Karpas-422 (cell line): ENCODE data around the gene ARFGAP3. TPM values are rescaled to one million over a fixed set of nuclear protein-coding genes. Genes with fewer than 3 reads are reported as not detected.

Source experiments
- DNase-seq: peaks from one replicate; pipeline ENCODE4 v3.0.0-alpha.2; 2015
- H2AFZ ChIP-seq: fragments of 200-600 bp; sonication (generic); 2 replicates; pipeline ENCODE4 v1.6.1; 2014; ENCODE audit warnings: antibody characterized with exemption, low read length, mixed read lengths
- H3K27ac ChIP-seq: fragments of 200-600 bp; sonication (generic); 2 replicates; pipeline ENCODE4 v1.5.1; 2014; ENCODE audit warnings: mild to moderate bottlenecking, low read length, moderate library complexity
- H3K27me3 ChIP-seq: fragments of 200-600 bp; sonication (generic); 2 replicates; pipeline ENCODE4 v1.6.1; 2014; ENCODE audit warnings: low read length, mixed read lengths
- H3K36me3 ChIP-seq: fragments of 200-600 bp; sonication (generic); 2 replicates; pipeline ENCODE4 v1.6.1; 2014; ENCODE audit warnings: low read length, mixed read lengths; ENCODE audit not compliant: insufficient read depth
- H3K4me1 ChIP-seq: fragments of 200-600 bp; sonication (generic); 2 replicates; pipeline ENCODE4 v1.6.1; 2014; ENCODE audit warnings: mild to moderate bottlenecking, low read length, mixed read lengths
- H3K4me2 ChIP-seq: fragments of 200-600 bp; sonication (generic); 2 replicates; pipeline ENCODE4 v1.6.1; 2014; ENCODE audit warnings: low read length, low read depth, mild to moderate bottlenecking; ENCODE audit not compliant: poor library complexity, severe bottlenecking
- H3K4me3 ChIP-seq: fragments of 200-600 bp; sonication (generic); 2 replicates; pipeline ENCODE4 v1.5.1; 2014; ENCODE audit warnings: mild to moderate bottlenecking, antibody characterized with exemption, low read length, mixed read lengths
- H3K79me2 ChIP-seq: fragments of 200-600 bp; sonication (generic); 2 replicates; pipeline ENCODE4 v1.6.1; 2014; ENCODE audit warnings: mild to moderate bottlenecking, low read length, mixed read lengths
- H3K9ac ChIP-seq: fragments of 200-600 bp; sonication (generic); 2 replicates; pipeline ENCODE4 v1.6.0; 2014; ENCODE audit warnings: low read length
- H3K9me2 ChIP-seq: fragments of 200-600 bp; sonication (generic), shearing (Covaris generic); replicated peaks from 2 replicates; pipeline ENCODE4 v1.6.0; 2014; ENCODE audit warnings: mild to moderate bottlenecking, low read length, moderate library complexity; ENCODE audit not compliant: insufficient read depth
- H3K9me3 ChIP-seq: fragments of 300-700, 200-600 bp; sonication (generic); 2 replicates; pipeline ENCODE4 v1.6.1; 2014; ENCODE audit warnings: low read length, mixed read lengths
- H4K20me1 ChIP-seq: fragments of 200-600 bp; sonication (generic); 2 replicates; pipeline ENCODE4 v1.6.1; 2014; ENCODE audit warnings: mild to moderate bottlenecking, antibody characterized with exemption, low read length, low read depth; ENCODE audit not compliant: insufficient read depth
- total RNA-seq: library from RNA; depleted of rRNA; stranded (reverse); fragments of >200 nt; shearing (Covaris generic); gene quantifications from 2 replicates; pipeline ENCODE4 v1.2.3, GENCODE V29; 2014; ENCODE audit warnings: low replicate concordance

The ARFGAP3 gene
- total RNA-seq, 1 experiment from 2014 or later, result 26.1 TPM

DNA sequence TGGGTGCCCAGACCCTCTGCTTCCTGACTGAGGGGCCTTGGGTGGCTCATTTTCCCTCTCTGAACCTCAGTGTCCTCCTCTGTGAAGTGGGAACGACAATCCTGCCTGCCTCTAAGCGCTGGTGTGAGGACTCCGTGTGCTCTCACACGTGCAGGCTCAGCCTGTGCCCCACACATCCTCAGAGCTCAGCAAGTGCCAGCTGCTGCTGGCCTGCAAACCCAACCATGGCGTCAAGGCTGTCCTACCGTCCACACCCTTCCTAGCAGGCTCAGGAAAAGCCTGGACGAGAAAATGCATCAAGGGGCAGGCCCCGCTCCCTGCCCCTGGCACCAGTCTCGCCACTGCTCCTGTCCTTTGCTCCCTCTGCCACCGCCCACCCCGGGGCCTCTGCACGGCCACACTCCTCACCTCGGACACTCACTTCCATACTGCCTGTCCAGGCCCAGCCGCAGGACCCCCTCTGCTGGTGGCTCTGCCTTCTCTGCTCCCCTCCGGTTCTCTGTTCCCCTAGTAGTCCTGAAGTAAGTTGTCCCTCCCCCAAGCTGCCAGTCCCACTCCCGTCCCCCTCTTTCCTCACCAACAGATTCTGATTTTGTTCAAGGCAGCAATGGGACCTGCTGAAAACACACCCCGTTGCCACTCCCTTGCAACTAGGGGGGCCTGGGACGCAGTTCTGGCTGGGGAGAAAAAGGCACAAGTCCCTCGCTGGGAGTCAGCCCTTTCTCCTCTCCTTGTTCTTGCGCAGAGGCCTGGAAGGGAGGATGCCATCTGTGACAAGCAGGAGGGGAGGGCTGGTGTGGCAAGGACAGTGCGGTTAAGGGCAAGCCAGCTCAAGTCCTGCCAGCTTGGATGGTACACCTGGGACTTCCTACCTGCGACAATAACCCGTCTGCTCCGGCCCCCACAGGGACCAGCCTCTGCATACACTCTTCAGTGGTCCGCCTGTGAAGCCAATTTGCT, 62.2 kb downstream of the ARFGAP3 start:
- H3K79me2 ChIP-seq, result no peaks in the 10 kb centered on the region
- H3K36me3 ChIP-seq, result no peaks in the 10 kb centered on the region
- H3K9me3 ChIP-seq, result no peaks in the 10 kb centered on the region
- H2AFZ ChIP-seq, result no peak overlapping the region
- H3K9ac ChIP-seq, result no peak overlapping the region
- no peak for DNase-seq
- no peaks in the 10 kb centered on the region for H3K27me3 ChIP-seq
- H3K4me1 ChIP-seq, result no peaks in the 10 kb centered on the region
- H3K4me3 ChIP-seq, result no peak overlapping the region
- no peaks in the 10 kb centered on the region for H4K20me1 ChIP-seq
- no peak overlapping the region for H3K27ac ChIP-seq
- H3K4me2 ChIP-seq, result no peak overlapping the region
- no peaks in the 10 kb centered on the region for H3K9me2 ChIP-seq

DNA sequence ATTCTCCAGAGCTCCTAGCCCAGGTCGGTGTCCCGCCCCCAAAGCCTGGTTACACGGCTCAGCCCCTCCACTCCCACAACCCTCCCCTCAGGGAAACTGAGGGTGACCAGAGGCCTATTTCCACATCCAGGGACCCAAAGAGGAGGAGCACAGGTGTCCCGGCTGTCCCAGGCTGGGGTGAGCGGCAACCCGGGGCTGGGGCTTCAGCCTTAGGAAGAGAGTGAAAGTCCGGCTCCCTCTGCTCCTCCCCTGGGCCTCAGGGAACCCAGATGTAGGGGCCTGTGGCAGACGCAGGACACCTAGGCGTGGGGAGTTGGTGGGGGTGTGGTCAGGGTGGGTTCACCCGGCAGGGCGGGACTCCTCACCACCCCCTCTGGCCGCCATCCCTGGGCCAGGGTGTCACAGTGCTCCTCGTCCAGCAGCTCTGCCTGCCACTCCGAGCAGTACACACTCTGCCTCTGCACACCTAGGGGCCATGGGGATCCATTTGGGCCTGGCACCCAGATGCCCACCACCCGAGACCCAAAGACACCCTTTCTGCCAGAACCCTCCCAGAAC, 63.1 kb downstream of the ARFGAP3 start:
- no peaks in the 10 kb centered on the region for H4K20me1 ChIP-seq
- no peak overlapping the region for H3K4me2 ChIP-seq
- H3K27me3 ChIP-seq, result no peaks in the 10 kb centered on the region
- no peak overlapping the region for H2AFZ ChIP-seq
- no peaks in the 10 kb centered on the region for H3K36me3 ChIP-seq
- no peak overlapping the region for H3K4me3 ChIP-seq
- H3K9ac ChIP-seq, result no peak overlapping the region
- H3K4me1 ChIP-seq, result no peaks in the 10 kb centered on the region
- H3K79me2 ChIP-seq, result no peaks in the 10 kb centered on the region
- no peak overlapping the region for H3K27ac ChIP-seq
- DNase-seq, result no peak
- H3K9me2 ChIP-seq, result no peaks in the 10 kb centered on the region
- H3K9me3 ChIP-seq, result no peaks in the 10 kb centered on the region

DNA sequence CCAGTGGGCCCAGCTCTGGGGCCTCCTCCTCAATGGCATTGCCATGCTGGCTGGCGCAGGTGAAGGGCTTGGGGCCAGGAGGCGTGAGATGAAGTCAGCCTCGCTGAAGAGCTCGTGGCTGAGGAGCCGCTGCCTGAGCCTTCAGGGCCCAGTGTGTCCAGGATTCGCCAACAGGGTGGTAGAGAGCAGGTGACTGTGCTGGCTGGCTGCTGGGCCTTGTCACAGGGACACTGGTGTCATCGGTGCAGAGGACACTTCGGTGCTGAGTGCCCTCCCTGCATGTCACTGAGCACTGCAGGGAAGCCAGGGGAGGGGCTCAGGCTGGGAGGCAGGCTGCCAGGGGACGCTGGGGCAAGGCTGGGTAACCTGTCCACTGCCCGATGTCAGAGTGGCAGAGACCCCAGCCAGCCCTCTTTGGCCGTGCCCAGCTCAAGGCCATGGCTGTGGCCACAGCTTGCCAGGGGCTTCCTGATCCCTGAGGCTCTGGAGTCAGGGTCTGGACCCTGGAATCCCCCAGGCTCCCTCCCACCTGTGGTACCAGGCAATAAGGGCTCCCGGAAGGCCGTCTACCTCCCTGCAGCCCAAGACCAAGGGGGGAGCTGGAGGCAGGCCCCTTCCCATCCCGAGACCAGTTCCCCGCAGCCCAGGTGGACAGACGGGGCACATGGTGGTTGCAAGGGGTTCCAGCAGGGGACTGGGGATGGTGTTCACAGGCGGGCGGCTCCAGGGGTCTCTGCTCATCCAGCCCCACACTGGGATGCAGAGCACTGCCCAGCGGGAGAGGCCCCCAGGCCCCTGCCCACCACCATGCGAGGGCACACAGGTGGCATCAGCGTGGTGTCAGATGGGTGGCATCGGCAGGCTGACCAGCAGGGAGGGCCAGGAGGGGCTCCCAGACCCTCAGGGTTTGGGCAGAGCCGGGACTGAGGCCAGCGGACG, 63.9 kb downstream of the ARFGAP3 start:
- DNase-seq, result no peak
- no peak overlapping the region for H3K4me2 ChIP-seq

DNA sequence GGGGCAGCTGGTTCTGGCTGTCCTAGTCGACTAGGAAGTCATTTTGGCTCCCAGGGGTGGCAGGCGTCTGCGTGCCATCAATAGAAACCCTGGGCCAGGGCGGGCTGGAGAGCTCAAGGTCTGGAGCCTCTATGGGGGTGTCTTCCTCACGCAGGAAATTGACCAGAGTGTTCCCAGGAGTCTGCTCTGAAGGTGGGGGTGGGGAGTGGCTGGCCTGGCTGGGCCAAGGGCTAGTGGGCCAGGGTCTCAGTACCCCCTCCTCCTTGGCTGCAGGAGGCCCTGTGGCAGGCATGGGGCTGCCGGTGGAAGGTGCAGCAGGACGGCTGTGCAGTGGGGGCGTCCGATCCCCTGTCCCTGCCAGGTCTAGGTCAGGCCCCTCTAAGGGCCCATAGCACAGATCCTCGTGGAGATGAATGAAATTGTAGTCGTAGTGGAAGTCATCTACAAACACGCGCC, 64.6 kb downstream of the ARFGAP3 start:
- no peaks in the 10 kb centered on the region for H3K9me2 ChIP-seq
- H4K20me1 ChIP-seq, result no peaks in the 10 kb centered on the region
- no peak overlapping the region for H3K4me2 ChIP-seq
- no peaks in the 10 kb centered on the region for H3K36me3 ChIP-seq
- H3K9ac ChIP-seq, result no peak overlapping the region
- H3K4me1 ChIP-seq, result no peaks in the 10 kb centered on the region
- H3K27ac ChIP-seq, result no peak overlapping the region
- no peak overlapping the region for H3K4me3 ChIP-seq
- H3K9me3 ChIP-seq, result no peaks in the 10 kb centered on the region
- H3K27me3 ChIP-seq, result no peaks in the 10 kb centered on the region
- H3K79me2 ChIP-seq, result no peaks in the 10 kb centered on the region
- no peak overlapping the region for H2AFZ ChIP-seq
- DNase-seq, result no peak

More for the DNA sequence above, 63.9 kb downstream of the ARFGAP3 start:
- H3K4me3 ChIP-seq, result no peak overlapping the region
- H3K36me3 ChIP-seq, result no peaks in the 10 kb centered on the region
- H3K27me3 ChIP-seq, result no peaks in the 10 kb centered on the region
- no peaks in the 10 kb centered on the region for H3K79me2 ChIP-seq
- no peaks in the 10 kb centered on the region for H3K9me3 ChIP-seq
- no peaks in the 10 kb centered on the region for H4K20me1 ChIP-seq
- no peak overlapping the region for H2AFZ ChIP-seq
- H3K4me1 ChIP-seq, result no peaks in the 10 kb centered on the region
- no peak overlapping the region for H3K27ac ChIP-seq
- H3K9ac ChIP-seq, result no peak overlapping the region
- H3K9me2 ChIP-seq, result no peaks in the 10 kb centered on the region

DNA sequence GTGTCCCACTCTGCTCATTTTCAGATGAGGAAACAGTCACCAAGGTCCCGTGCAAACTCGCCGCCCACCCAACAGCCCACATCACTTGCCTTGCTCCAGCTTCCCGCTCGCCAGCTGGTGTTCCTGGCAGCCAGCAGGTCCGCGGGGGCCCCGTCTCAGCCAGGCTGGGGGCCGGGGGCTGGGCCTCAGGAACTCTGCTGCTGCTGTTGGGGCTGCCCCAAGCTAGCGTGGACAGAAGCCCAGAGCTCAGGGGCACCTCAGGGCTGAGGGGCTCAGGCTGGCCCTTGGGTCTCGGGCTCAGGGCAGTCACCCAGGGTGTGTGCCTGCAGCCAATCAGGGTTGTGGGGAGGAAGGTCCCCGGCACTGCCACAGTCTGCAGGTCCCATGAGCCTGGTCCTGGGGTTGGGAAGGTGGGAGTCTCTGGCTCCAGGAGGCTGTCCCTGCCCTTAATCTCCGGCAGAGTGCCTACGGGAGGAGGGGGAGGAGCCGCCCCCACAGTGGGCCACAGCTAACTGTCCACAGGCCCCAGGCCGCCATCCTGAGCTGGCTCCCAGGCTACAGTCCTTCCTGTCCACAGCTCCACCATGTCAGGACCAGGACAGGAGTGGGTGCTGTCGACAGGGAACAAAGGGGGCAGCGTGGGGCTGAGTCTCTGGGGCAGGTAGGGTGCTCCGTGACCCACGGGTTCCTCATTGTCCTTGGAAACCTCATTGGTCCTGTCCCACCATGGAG, 65.2 kb downstream of the ARFGAP3 start:
- no peak for DNase-seq
- Histone ChIP-seq H3K4me2 (no peak overlapping the region), H3K9me3 (no peaks in the 10 kb centered on the region), H2AFZ (no peak overlapping the region), H3K79me2 (no peaks in the 10 kb centered on the region), H3K9ac (no peak overlapping the region), H3K4me1 (no peaks in the 10 kb centered on the region), H3K36me3 (no peaks in the 10 kb centered on the region), H4K20me1 (no peaks in the 10 kb centered on the region), H3K9me2 (no peaks in the 10 kb centered on the region), H3K27ac (no peak overlapping the region), H3K4me3 (no peak overlapping the region), H3K27me3 (no peaks in the 10 kb centered on the region)

DNA sequence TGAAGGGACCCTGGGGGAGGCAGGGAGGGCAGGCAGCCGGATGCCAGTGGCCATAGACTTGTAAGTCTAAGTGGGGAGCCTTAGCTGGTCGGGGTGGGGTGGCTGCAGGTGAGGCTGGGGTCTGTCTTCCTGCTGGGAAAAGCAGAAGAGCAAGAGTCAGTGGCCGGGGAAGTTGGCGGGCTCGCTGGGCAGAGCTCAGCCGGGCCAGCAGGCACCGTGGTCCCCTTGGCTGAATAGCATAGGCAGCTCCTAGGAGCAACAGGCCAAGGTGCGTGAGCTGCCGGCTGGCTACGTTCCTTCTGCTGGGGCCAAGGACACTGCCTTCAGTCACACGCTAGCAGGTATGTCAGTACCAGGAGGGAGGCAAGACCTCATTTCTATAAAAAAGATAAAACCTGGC, 68.6 kb downstream of the ARFGAP3 start:
- no peaks in the 10 kb centered on the region for H3K9me3 ChIP-seq
- no peak overlapping the region for H3K4me2 ChIP-seq
- no peak overlapping the region for H3K27ac ChIP-seq
- no peak overlapping the region for H3K4me3 ChIP-seq
- DNase-seq, result no peak
- H2AFZ ChIP-seq, result no peak overlapping the region
- no peaks in the 10 kb centered on the region for H3K79me2 ChIP-seq
- peaks cover 6% of the 10 kb centered on the region; the same call in 1 of the 2 replicates for H3K4me1 ChIP-seq
- no peaks in the 10 kb centered on the region for H3K36me3 ChIP-seq
- H3K9ac ChIP-seq, result no peak overlapping the region
- no peaks in the 10 kb centered on the region for H3K27me3 ChIP-seq
- H4K20me1 ChIP-seq, result no peaks in the 10 kb centered on the region
- H3K9me2 ChIP-seq, result no peaks in the 10 kb centered on the region

DNA sequence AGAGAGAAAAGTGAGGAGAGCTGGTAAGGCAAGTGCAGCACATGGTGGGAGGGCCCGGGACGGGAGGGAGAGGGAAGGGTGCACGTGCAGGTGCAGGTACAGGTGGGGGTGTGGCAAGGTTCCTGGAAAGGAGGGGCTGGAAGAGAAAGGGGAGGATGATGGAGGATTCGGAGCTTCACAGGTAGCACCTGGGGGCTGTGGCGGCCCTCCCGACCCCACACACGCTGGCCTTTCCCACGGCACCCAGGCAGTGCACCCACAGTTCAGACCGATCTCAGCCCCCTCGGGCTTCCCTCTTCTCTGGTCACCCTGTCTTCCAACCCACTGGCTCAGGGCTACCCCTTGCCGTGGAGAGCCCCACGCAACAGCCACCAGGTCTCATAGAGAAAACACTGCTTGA, 69.1 kb downstream of the ARFGAP3 start:
- Histone ChIP-seq H3K9me2 (no peaks in the 10 kb centered on the region), H3K4me1 (peaks cover 6% of the 10 kb centered on the region; the same call in 1 of the 2 replicates), H3K9ac (no peak overlapping the region), H3K4me3 (no peak overlapping the region), H3K27ac (no peak overlapping the region), H3K27me3 (no peaks in the 10 kb centered on the region), H3K36me3 (no peaks in the 10 kb centered on the region), H3K9me3 (no peaks in the 10 kb centered on the region), H2AFZ (no peak overlapping the region), H4K20me1 (no peaks in the 10 kb centered on the region), H3K79me2 (no peaks in the 10 kb centered on the region), H3K4me2 (no peak overlapping the region)
- no peak for DNase-seq
